HG03060 (cell line): ENCODE data around the gene MGAT3.

Source experiments
- ATAC-seq: cut with Tn5 transposase; IDR thresholded peaks from one replicate; pipeline ENCODE4 v1.9.1; 2021; ENCODE audit warnings: low read depth, moderate number of reproducible peaks; ENCODE audit not compliant: unreplicated experiment

Gene MGAT3

GRCh38 chr22:39524753-39525657, 68.2 kb downstream of the MGAT3 start:
- no peak for ATAC-seq

DNA sequence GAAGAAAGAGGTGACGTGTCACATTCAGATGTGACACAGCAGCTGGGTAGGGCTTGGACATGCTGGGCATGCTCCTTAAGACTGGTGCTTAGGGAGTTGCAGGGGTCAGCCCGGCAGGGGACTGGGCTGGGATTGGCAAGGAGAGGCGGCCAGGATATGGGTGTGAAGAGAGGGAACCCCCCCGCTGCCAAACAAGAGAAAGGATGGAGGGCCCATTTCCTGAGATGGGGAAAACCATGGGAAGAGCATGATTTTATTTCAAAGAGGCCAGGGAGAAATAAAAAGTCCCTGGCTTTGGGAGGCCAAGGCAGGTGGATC, 68.8 kb downstream of the MGAT3 start:
- no peak for ATAC-seq

GRCh38 chr22:39526736-39527171, 69.9 kb downstream of the MGAT3 start:
- ATAC-seq, result no peak

- ATAC-seq, result no peak
Measured at GRCh38 chr22:39527481-39527961, 70.7 kb downstream of the MGAT3 start.

DNA sequence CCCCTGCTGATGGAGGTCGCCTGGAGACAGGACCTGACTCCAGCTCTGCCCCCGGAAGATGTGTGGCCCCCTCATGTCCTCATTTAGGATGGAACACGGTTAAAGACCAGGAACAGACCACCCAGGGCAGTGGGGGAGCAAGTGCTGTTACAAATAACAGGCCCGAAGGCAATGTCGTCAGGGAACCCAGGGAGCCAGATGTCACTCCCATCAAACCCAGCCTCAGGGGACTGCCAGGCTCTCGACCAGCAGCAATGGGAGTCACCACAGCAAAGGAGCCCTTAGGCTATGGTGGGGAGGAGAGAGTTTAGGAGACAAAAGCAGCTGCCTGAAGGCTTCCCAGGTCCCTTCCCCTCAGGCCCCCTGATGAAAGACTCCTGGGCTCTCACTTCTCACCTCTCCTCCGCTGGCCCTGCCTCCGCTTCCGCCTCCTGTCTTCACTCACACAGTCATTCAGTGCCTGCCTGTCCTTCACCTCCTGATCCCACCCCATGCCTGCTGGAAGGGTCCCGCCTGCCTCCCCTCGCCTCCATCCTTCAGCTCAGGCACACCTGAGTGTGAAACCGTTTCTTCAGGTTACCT, 71.4 kb downstream of the MGAT3 start:
- no peak for ATAC-seq

DNA sequence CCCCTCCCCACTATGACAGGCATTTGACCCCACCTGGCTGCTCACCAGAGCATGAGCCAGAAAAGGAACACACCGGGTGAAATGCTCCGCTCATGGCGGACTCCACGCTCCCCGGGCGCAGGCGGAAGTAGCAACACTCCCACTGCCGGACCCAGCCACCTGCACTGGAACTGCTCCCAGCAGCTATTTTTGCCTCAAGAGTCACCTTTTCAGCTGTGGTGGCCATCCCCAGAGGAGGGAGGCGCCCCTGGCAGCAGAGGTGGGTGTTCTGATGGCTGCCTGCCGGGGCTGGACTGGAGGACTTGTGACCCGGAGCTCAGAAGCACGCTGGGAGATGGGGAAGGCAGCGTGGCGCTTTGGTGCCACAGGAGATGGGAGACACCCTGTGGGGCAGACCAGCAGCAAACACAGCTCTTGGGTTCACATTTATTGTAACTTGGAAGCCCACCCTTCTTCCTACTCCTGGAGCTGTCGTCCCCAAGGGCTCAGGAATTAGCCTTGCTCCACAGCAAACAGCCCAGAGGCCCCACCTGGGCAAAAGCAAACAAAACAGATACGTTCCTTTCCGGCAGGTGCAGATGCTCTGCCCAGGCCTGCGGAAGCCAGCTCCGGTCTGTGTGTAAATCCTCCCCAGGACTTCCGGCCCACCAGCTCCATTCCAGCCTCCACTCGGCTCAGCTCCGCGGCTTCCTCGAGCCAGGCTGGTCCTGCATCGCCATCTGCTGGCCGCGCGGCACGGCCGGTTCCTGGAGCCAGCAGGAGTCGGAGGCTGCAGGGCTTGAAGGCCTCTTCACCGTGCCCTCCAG, 72.1 kb downstream of the MGAT3 start:
- no peak for ATAC-seq

GRCh38 chr22:39529487-39529851, 72.7 kb downstream of the MGAT3 start:
- ATAC-seq, result no peak

DNA sequence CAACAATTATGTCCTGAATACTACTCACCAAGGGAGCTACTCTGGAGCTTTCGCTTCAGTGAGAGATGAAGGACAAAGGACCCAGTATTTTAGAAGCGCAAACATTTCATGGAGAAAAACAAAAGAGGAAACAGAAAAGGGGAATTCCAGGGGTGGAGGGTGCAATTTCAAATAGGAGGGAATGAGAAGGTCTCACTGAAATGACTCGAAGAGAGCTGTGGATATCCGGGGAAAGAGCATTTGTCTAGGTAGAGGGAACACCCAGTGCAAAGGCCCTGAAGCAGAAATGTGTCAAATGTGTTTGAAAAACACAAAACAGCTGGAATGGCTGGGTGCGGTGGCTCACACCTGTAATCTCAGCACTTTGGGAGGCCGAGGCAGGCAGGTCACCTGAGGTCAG, 73.3 kb downstream of the MGAT3 start:
- no peak for ATAC-seq

DNA sequence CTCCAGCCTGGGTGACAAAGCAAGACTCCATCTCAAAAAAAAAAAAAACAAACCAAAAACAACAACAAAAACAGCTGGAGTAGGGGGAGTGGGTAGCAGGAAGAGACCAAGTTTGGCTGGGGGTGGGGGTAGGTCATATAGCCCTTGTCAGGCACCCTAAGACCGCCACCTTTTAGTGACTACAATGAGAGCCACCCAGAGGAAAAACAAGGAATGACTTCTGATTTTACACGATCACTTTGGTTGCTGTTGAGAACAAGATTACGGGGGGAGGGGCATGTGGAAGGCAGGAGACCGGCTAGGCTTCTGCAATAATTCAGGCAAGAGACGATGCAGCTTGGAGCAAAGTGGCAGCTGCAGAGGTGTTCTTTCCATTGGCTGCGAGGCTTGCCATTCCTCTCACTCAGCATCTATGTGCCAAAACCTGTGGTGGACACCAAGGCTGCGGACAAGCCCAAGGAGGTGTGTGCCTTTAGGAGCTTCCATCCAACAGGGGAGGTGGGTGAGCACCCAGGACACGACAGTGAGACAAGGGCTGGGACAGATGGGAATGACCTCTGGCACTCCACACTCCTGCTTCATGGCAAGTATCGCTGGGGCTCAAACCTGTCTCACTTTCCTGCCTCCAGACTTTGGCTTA, 74.0 kb downstream of the MGAT3 start:
- ATAC-seq, result no peak

- peak; percentile 68 for ATAC-seq
Measured at GRCh38 chr22:39532215-39533073, 75.6 kb downstream of the MGAT3 start, which contains the start of gene RPS19BP1. Gene RPS19BP1, minus strand, starts transcription at chr22:39532748. Its CDS starts 10 bp downstream, at chr22:39532738.

GRCh38 chr22:39534092-39534506, 77.3 kb downstream of the MGAT3 start:
- ATAC-seq, result no peak

GRCh38 chr22:39534591-39535356, 78.0 kb downstream of the MGAT3 start:
- ATAC-seq, result no peak

GRCh38 chr22:39535357-39535725, 78.5 kb downstream of the MGAT3 start:
- no peak for ATAC-seq

GRCh38 chr22:39535831-39536449, 79.1 kb downstream of the MGAT3 start:
- no peak for ATAC-seq

GRCh38 chr22:39536711-39537110, 79.9 kb downstream of the MGAT3 start:
- ATAC-seq, result no peak

GRCh38 chr22:39537975-39538374, 81.2 kb downstream of the MGAT3 start:
- no peak for ATAC-seq
